NCI-H2107 (cell line): ENCODE data around the gene SMARCAD1.
"Not testable (repeated sequence)": the region's sequence is repeated elsewhere in the genome, so short reads cannot be mapped to it uniquely, and the experiment has no call there.

Experiments used
- DNase-seq: peaks from one replicate; lab custom pipeline; 2025; lab: John Stamatoyannopoulos, UW

Gene SMARCAD1

DNA sequence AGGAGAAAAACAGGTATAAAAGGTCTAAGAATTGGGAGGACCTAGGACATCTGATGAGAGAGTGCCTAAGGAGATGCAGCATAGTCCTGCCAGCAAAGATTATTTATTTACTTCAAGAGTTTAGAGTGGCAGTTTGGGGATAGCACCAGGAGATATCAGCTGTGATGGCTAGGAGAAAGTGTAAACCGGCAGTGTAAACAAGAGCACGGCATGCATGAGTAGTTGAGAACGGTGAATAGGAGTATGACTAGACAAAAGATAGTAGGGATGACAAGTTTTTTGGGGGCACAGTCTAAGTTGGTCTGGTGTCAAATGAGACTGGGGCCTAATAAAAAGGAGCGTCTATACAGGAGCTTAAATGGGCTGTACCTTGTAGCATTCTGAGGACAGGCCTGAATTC, 86.3 kb downstream of the SMARCAD1 start:
- not testable (repeated sequence) for DNase-seq

DNA sequence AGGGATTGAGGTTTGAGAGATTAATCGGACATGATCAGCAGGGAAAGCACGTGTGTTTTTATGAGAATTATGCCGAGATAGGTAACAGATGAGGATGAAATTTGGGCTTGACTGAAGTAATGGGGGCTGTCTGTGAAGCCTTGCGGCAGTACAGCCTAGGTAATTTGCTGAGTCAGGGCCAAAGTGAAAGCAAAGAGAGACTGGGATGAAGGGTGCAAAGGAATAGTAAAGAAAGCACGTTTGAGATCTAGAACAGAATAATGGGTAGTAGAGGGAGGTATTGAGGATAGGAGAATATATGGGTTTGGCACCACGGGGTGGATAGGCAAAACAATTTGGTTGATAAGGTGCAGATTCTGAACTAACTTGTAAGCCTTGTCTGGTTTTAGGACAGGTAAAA, 87.8 kb downstream of the SMARCAD1 start:
- not testable (repeated sequence) for DNase-seq

DNA sequence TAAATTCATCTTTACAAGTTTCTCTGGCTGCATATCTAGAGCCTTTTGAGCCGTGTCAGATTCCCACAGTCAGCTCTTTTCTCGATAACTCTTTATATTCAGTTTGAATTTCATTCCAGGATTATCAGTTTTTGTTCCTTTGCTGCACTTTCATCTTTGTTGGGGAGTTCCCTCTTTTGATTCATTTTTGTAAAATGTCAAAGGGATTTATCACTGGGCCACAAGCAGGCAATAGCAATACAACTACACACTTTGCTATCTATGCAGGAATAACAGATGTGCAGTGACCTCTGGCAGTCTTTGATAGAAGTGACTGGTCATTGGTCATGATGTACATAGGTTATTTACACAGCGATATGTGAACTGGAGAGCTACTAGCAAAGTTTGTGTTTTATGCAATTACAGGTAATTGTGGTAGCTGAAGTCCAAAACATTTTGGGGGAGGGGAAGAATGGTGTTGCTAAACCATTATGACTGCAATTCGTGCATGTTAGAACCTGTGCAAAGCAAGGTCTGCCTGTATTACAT, 91.1 kb downstream of the SMARCAD1 start:
- no peak for DNase-seq

DNA sequence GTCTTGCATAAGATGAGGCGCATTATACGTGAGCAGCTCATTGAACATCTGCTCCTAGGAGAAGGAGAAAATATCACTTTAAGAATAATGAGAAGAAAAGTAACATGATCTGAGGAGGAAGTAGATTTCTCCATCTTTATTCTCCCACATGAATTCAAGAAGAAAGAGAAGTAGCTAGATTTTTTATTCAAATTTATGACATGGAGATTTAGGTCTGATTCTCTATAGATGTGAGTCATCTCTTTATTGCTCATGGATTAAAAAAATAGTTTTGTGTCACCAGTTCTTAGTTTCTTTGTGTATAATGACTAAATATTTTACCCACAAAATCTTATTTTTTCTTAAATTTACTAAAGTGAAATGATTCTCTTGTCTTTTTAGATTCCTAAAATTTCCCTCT, 94.5 kb downstream of the SMARCAD1 start:
- DNase-seq = no peak

DNA sequence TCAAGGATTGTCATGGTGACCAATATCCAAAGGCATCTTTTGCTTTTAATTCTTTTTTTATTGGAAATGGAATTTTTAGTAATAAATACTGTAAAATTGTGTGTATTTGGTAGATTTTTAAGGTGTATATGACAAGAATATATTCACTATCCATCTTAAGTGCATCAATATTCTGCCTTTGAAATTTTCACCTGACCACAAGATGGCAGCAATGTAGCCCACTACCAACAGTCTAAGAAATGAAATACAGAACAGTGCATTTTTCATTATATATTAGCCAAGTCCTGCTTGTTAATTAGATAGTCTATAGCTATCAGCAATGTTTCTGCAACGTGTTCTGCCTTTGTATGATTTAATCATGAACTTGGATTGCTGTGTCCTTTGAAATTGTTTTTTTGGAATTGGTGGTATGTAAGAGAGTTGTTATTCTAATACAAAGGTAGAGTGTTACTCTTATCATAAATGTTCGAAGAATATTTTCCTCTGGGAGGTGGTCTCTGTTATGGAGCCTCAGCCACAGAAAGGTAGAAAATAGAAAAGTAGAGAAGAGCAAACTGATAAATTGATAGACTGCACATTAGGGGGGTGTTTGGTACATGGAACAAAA, 96.8 kb downstream of the SMARCAD1 start:
- no peak for DNase-seq

- no peak for DNase-seq
Observed at GRCh38 chr4:94305466-94306225, 98.0 kb downstream of the SMARCAD1 start.

DNA sequence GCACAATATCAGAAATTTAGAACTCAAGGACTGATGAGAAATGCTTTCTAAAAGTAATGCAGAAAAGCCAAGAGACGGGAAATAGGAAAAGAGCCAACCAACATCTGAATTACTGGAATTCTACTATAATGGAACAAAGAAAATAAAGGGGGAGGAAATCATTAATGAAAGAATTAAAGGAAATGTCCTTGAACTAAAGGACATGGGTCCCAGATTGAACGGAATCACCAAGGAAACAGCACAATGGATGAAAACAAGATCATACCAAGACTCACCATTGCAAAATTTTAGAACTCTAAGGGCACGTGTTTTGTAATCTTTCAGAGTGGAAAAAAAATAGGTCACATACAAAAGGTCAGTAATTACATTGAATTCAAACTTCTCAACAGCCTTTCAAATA, 99.0 kb downstream of the SMARCAD1 start:
- no peak for DNase-seq

- no peak for DNase-seq
Observed at GRCh38 chr4:94307231-94307871, 99.7 kb downstream of the SMARCAD1 start.

DNA sequence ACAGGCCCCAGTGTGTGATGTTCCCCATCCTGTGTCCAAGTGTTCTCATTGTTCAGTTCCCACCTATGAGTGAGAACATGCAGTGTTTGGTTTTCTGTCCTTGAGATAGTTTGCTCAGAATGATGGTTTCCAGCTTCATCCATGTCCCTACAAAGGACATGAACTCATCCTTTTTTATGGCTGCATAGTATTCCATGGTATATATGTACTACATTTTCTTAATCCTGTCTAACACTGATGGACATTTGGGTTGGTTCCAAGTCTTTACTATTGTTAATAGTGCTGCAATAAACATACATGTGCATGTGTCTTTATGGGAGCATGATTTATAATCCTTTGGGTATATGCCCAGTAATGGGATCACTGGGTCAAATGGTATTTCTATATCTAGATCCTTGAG, 112.3 kb downstream of the SMARCAD1 start:
- DNase-seq = not testable (repeated sequence)

GRCh38 chr4:94325835-94326234, 118.2 kb downstream of the SMARCAD1 start:
- no peak for DNase-seq

GRCh38 chr4:94329933-94330332, 122.3 kb downstream of the SMARCAD1 start:
- no peak for DNase-seq

GRCh38 chr4:94332983-94333590, 125.4 kb downstream of the SMARCAD1 start:
- DNase-seq = no peak

- DNase-seq = no peak
Observed at GRCh38 chr4:94333866-94334265, 126.2 kb downstream of the SMARCAD1 start.

- no peak for DNase-seq
Observed at GRCh38 chr4:94334476-94334875, 126.8 kb downstream of the SMARCAD1 start.

GRCh38 chr4:94334962-94335361, 127.3 kb downstream of the SMARCAD1 start:
- DNase-seq = no peak

DNA sequence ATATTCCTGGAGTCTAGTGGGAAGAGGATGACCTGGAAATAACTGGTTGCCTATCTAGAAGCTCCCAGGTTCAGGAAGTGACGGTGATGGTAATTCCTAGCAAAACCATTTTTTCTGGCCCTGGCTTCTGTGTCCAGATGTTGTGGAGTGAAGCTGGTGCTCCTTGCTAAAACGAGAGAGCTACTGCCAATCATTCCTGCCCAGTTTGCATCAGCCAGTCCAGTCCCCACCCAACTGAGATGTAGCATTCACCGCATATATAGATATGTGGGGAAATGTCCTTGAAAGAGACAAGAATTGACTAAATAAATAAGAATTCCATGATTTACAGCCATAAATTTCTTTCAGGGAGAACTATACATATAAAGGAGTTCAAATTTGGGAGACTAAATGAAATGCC, 128.6 kb downstream of the SMARCAD1 start:
- no peak for DNase-seq

DNA sequence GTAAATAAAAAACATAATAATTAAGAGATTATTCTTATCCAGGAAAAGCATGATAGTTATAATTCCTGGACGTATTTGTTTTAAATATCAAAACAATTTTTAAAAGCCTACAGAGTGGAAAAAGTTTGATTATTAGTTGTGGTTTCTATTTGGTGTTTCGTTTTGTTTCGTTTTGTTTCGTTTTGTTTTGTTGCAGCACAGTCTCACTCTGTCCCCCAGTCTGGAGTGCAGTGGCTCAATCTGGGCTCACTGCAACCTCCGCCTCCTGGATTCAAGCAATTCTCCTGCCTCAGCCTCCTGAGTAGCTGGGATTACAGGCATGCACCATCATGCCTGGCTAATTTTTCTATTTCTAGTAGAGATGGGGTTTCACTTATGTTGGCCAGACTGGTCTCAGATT, 129.1 kb downstream of the SMARCAD1 start:
- DNase-seq = not testable (repeated sequence)

DNA sequence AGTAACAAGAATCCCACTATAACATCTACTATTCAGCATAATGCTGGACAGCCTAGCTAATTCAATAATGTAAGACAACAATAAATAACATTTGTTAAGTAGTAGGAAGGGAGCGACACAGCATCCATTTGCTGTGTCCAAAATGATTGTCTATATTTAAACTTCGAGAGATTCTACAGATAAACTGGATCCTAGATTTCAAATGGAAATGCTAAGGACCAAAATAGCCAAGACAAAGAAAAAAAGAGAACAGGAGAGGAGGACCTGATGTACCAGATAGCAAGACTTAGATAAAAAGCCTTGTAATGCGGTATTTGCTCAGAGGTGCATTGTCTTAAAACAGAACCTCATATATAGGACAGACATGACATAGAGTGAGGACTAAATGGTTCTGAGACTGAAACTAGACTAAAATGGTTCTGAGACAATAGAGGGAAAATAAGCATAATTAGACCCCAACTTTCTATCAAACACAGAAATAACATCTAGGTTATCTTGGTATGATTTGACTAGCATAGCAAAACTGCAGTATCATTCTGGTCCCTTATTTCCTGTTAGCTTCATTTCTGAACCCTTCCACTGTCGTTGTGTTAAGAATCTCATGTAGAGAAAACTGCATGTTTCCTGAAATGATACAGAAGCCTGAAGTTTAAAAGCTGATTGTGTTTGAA, 131.2 kb downstream of the SMARCAD1 start:
- DNase-seq = no peak

DNA sequence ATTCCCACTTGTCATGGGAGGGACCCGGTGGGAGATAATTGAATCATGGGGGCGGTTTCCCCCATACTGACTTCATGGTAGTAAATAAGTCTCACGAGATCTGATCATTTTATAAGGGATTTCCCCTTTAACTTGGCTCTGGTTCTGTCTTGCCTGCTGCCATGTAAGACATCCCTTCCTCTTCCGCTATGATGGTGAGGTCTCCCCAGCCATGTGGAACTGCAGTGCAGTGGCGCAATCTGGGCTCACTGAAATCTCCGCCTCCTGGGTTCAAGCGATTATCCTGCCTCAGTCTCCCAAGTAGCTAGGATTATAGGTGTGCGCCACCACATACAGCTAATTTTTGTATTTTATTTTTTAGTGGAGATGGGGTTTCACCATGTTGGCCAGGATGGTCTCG, 132.1 kb downstream of the SMARCAD1 start:
- DNase-seq = no peak
